Loucy (cell line): ENCODE data around the gene PCTP.
A peak's percentile ranks its signal among the peaks of the same experiment; 100 is the strongest.

ENCODE experiments used
- H2AFZ ChIP-seq: fragments of 200-600 bp; sonication (generic); 2 replicates; pipeline ENCODE4 v1.6.0; 2016; ENCODE audit warnings: antibody characterized with exemption, mild to moderate bottlenecking, low read length, moderate library complexity
- H3F3A ChIP-seq: fragments of 200-600 bp; 2 replicates; pipeline ENCODE4 v1.6.0; 2016; ENCODE audit warnings: antibody characterized with exemption, low read depth, mild to moderate bottlenecking
- H3K27me3 ChIP-seq: fragments of 200-600 bp; sonication (generic); 2 replicates; pipeline ENCODE4 v1.6.1; 2014; ENCODE audit warnings: low read length, mild to moderate bottlenecking; ENCODE audit not compliant: insufficient read depth, poor library complexity, severe bottlenecking
- H3K36me3 ChIP-seq: fragments of 200-600 bp; sonication (generic); 2 replicates; pipeline ENCODE4 v1.6.1; 2016; ENCODE audit warnings: low read length; ENCODE audit not compliant: insufficient read depth
- H3K4me1 ChIP-seq: fragments of 200-600 bp; sonication (generic); 2 replicates; pipeline ENCODE4 v1.5.1; 2014; ENCODE audit warnings: low read length, mild to moderate bottlenecking; ENCODE audit not compliant: insufficient read depth, poor library complexity, severe bottlenecking
- H3K4me2 ChIP-seq: fragments of 200-600 bp; sonication (generic); 2 replicates; pipeline ENCODE4 v1.6.0; 2014; ENCODE audit warnings: antibody characterized with exemption, low read length, low read depth, mild to moderate bottlenecking; ENCODE audit not compliant: poor library complexity, severe bottlenecking
- H3K4me3 ChIP-seq: fragments of 200-600 bp; sonication (generic); 2 replicates; pipeline ENCODE4 v1.5.1; 2014; ENCODE audit warnings: low read length, mild to moderate bottlenecking, mixed read lengths; ENCODE audit not compliant: poor library complexity, severe bottlenecking
- H3K79me2 ChIP-seq: fragments of 200-600 bp; sonication (generic); 2 replicates; pipeline ENCODE4 v1.6.1; 2014; ENCODE audit warnings: low read length; ENCODE audit not compliant: insufficient read depth
- H3K9ac ChIP-seq: fragments of 200-600 bp; sonication (generic); 2 replicates; pipeline ENCODE4 v1.6.0; 2014; ENCODE audit warnings: mild to moderate bottlenecking, low read depth, low read length, moderate library complexity; ENCODE audit not compliant: poor library complexity, severe bottlenecking
- H3K9me2 ChIP-seq: fragments of 200-600 bp; sonication (generic); replicated peaks from 2 replicates; pipeline ENCODE4 v1.6.1; 2016; ENCODE audit warnings: low read depth, low read length, mixed read lengths
- H3K9me3 ChIP-seq: fragments of 200-600 bp; sonication (generic); 2 replicates; pipeline ENCODE4 v1.6.1; 2014; ENCODE audit warnings: mild to moderate bottlenecking, antibody characterized with exemption, low read length, low read depth; ENCODE audit not compliant: insufficient read depth
- H4K20me1 ChIP-seq: fragments of 200-600 bp; sonication (generic); 2 replicates; pipeline ENCODE4 v1.6.0; 2014; ENCODE audit warnings: antibody characterized with exemption, low read length, mild to moderate bottlenecking; ENCODE audit not compliant: insufficient read depth, poor library complexity, severe bottlenecking
- EZH2phosphoT487 ChIP-seq: fragments of 200-600 bp; IDR thresholded peaks from 2 replicates; pipeline ENCODE4 v1.6.1; 2018; ENCODE audit warnings: antibody characterized with exemption, mild to moderate bottlenecking, moderate library complexity, borderline replicate concordance
- TF ChIP-seq, protein P1 (sequence below): fragments of 200-600 bp; sonication (generic); conservative IDR thresholded peaks from 2 replicates; pipeline ENCODE4 v1.5.1; 2014; ENCODE audit warnings: mild to moderate bottlenecking, antibody characterized with exemption, low read length

The PCTP gene

DNA sequence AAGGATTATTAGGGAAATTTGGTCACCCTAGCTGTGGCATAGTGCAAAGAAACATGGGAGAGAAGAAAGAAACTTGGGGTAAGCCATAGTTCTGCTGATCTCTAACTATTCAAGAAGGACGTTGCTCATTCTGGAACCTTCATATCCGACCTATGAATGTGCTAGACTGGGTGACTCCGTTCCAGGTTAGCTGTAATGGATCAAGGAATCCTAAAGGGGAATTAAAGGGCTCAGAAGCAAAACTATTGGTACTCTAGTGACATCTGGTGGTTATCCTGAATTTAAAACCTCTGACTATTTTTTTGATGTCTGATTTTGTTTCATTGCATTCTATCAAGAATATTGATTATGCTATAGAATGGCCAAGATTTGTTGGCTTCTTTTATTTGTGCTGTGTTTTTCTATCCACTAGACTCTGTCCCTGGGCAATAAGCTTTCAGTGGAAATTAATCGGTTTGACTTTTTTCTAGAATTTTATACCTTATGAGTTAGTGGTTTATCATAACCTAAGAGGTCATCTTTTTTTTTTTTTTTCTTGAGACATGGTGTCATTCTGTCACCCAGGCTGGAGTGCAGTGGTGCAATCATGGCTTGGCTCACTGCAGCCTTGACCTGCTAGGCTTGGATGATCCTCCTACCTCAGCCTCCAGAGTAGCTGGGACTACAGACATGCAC is 19.5 kb downstream of the PCTP start:
- Histone ChIP-seq H3K4me3 (no peak overlapping the region), H3K36me3 (peaks cover 53% of the 10 kb centered on the region; the same call in 1 of the 2 replicates), H3F3A (no peaks in the 10 kb centered on the region), H3K9me3 (no peaks in the 10 kb centered on the region), H2AFZ (no peak overlapping the region), H3K4me1 (no peaks in the 10 kb centered on the region), H3K9me2 (no peaks in the 10 kb centered on the region), H3K27me3 (no peaks in the 10 kb centered on the region), H3K9ac (no peak overlapping the region), H4K20me1 (no peaks in the 10 kb centered on the region), H3K79me2 (no peaks in the 10 kb centered on the region), H3K4me2 (no peak overlapping the region)
- TF ChIP-seq, protein P1, sequence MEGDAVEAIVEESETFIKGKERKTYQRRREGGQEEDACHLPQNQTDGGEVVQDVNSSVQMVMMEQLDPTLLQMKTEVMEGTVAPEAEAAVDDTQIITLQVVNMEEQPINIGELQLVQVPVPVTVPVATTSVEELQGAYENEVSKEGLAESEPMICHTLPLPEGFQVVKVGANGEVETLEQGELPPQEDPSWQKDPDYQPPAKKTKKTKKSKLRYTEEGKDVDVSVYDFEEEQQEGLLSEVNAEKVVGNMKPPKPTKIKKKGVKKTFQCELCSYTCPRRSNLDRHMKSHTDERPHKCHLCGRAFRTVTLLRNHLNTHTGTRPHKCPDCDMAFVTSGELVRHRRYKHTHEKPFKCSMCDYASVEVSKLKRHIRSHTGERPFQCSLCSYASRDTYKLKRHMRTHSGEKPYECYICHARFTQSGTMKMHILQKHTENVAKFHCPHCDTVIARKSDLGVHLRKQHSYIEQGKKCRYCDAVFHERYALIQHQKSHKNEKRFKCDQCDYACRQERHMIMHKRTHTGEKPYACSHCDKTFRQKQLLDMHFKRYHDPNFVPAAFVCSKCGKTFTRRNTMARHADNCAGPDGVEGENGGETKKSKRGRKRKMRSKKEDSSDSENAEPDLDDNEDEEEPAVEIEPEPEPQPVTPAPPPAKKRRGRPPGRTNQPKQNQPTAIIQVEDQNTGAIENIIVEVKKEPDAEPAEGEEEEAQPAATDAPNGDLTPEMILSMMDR, result peak; percentile 77
- TF ChIP-seq EZH2phosphoT487, result no peak

DNA sequence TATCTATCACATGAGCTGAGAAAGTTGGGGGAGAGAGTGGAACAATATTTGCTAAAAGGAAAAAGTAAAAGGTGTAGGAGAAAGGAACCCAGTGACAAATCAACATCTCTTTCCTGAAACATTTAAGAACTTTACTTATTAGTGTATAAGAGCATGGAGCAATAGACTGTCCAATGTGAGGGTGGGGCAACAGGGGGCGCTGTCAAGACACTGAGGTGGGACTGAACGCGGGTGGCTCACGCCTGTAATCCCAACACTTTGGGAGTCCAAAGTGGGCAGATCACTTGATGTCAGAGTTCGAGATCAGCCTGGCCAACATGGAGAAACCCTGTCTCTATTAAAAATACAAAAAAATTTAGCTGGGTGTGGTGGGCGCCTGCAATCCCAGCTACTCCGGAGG is 21.2 kb downstream of the PCTP start:
- H3K9me2 ChIP-seq, result no peaks in the 10 kb centered on the region
- peaks cover 2% of the 10 kb centered on the region for H3K4me1 ChIP-seq
- TF ChIP-seq EZH2phosphoT487, result no peak
- TF ChIP-seq, protein P1, result peak; percentile 43
- peaks cover 69% of the 10 kb centered on the region; the same call in 1 of the 2 replicates for H3K36me3 ChIP-seq
- no peak overlapping the region for H3K9ac ChIP-seq
- H3K4me2 ChIP-seq, result no peak overlapping the region
- H3K9me3 ChIP-seq, result no peaks in the 10 kb centered on the region
- no peaks in the 10 kb centered on the region for H4K20me1 ChIP-seq
- no peak overlapping the region for H2AFZ ChIP-seq
- no peaks in the 10 kb centered on the region for H3K79me2 ChIP-seq
- no peaks in the 10 kb centered on the region for H3F3A ChIP-seq
- no peak overlapping the region for H3K4me3 ChIP-seq
- no peaks in the 10 kb centered on the region for H3K27me3 ChIP-seq

DNA sequence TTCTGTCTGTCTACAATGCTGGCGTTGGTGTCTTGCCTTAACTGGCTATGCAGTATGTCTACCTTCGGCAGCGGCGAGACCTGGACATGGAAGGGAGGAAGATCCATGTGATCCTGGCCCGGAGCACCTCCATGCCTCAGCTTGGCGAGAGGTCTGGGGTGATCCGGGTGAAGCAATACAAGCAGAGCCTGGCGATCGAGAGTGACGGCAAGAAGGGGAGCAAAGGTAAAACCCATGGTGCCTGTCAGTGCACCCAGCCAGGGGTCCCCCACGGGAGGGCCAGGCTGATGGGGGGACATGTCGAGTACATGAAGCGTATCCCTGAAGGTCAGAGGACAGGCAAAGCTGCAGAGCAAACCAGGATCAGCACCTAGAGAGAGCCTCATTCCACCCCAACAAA is 22.8 kb downstream of the PCTP start:
- Histone ChIP-seq H3K4me3 (no peak overlapping the region), H3K9me3 (no peaks in the 10 kb centered on the region), H3F3A (no peaks in the 10 kb centered on the region), H3K4me1 (peaks cover 7% of the 10 kb centered on the region), H3K4me2 (no peak overlapping the region), H3K36me3 (peaks cover 65% of the 10 kb centered on the region; the same call in 1 of the 2 replicates), H3K9me2 (no peaks in the 10 kb centered on the region), H3K9ac (no peak overlapping the region), H2AFZ (no peak overlapping the region), H4K20me1 (no peaks in the 10 kb centered on the region), H3K79me2 (no peaks in the 10 kb centered on the region), H3K27me3 (no peaks in the 10 kb centered on the region)
- TF ChIP-seq, protein P1, result no peak
- TF ChIP-seq EZH2phosphoT487, result no peak
